ENCODE data around the gene IL10RB.

Gene IL10RB

DNA sequence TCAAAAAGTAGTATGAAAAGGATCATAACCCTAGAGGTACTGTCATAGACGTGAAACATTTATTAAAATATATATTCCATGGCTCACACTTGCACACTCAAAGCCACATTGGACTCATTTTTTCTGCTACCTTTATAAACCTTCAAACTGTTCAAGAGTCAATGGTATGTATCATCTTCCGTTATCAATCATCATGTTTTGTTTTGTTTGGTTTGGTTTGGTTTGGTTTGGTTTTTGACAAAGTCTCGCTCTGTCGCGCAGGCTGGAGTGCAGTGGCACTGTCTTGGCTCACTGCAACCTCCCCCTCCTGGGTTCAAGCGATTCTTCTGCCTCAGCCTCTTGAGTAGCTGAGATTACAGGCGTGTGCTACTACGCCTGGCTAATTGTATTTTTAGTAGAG lies 34.6 kb upstream of the IL10RB start:
- Histone ChIP-seq H3K9me3 (ENCODE audit: insufficient read depth, low read length) (no peaks in the 10 kb centered on the region), H3K79me2 (ENCODE audit: low read length) (peaks cover 64% of the 10 kb centered on the region), H2AFZ (ENCODE audit: low read depth, low read length) (no peak overlapping the region), H3K27me3 (ENCODE audit: low read depth, low read length) (no peaks in the 10 kb centered on the region), H3K4me3 (ENCODE audit: low read length) (peak overlapping the region; percentile 92), H3K36me3 (replicated peaks; ENCODE audit: low read depth, low read length) (peaks cover 10% of the 10 kb centered on the region), H3K9ac (ENCODE audit: low read length) (peak overlapping the region; percentile 87), H4K20me1 (ENCODE audit: insufficient read depth, low read length) (peaks cover 22% of the 10 kb centered on the region), H3K4me2 (ENCODE audit: low read length) (peak overlapping the region; percentile 89), H3K27ac (ENCODE audit: low read length) (no peak overlapping the region), H3K4me1 (ENCODE audit: low read length) (peaks cover 31% of the 10 kb centered on the region)
- TF ChIP-seq EZH2phosphoT487 (IDR thresholded peaks at IDR 0.05; ENCODE audit: low read depth) = no peak
- TF ChIP-seq, protein P1, sequence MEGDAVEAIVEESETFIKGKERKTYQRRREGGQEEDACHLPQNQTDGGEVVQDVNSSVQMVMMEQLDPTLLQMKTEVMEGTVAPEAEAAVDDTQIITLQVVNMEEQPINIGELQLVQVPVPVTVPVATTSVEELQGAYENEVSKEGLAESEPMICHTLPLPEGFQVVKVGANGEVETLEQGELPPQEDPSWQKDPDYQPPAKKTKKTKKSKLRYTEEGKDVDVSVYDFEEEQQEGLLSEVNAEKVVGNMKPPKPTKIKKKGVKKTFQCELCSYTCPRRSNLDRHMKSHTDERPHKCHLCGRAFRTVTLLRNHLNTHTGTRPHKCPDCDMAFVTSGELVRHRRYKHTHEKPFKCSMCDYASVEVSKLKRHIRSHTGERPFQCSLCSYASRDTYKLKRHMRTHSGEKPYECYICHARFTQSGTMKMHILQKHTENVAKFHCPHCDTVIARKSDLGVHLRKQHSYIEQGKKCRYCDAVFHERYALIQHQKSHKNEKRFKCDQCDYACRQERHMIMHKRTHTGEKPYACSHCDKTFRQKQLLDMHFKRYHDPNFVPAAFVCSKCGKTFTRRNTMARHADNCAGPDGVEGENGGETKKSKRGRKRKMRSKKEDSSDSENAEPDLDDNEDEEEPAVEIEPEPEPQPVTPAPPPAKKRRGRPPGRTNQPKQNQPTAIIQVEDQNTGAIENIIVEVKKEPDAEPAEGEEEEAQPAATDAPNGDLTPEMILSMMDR (IDR thresholded peaks at IDR 0.05; ENCODE audit: low read depth, low read length) = no peak

DNA sequence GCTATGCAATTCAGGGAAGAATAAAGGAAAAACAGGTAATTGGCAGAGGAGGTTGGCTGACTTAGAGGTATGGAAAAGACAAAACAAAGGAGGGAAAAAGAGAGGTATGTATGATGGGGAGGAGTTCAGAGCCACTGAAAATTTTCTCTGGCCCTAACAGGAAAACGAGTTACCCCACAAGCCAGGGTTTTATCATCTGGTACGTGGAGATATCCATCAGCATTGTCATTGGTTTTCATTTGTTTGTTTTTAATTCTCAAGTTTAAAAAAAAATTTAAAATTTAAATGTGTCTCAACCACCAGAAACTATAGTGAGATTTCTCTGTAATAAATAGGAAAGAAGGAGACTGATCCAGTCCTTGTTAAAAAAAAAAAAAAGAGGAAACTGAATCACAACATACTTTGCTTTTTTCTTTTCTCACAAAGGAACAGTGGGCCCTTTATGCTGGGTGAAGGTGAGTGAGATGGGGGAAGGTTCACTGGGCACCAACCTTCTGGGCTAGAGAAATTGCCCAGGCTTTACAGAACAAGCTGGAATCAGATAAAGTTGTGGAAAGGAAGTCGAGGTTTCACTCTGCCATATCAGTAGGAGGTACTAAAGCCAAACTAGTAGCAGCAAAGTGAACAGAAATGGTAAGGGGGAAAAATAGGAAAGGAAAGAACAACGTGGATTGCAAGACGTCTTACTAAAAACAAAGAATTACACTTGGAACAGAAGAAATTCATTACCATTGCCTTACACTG lies 33.7 kb upstream of the IL10RB start:
- Histone ChIP-seq H2AFZ (ENCODE audit: low read depth, low read length) (no peak overlapping the region), H3K27me3 (ENCODE audit: low read depth, low read length) (no peaks in the 10 kb centered on the region), H3K27ac (ENCODE audit: low read length) (no peak overlapping the region), H3K9me3 (ENCODE audit: insufficient read depth, low read length) (no peaks in the 10 kb centered on the region), H3K4me1 (ENCODE audit: low read length) (peaks cover 37% of the 10 kb centered on the region), H3K36me3 (replicated peaks; ENCODE audit: low read depth, low read length) (peaks cover 10% of the 10 kb centered on the region), H3K79me2 (ENCODE audit: low read length) (peaks cover 73% of the 10 kb centered on the region), H3K9ac (ENCODE audit: low read length) (no peak overlapping the region), H3K4me3 (ENCODE audit: low read length) (0 out of 2 replicates have a peak overlapping the region, but pooled peaks have one; percentile 92), H4K20me1 (ENCODE audit: insufficient read depth, low read length) (peaks cover 22% of the 10 kb centered on the region), H3K4me2 (ENCODE audit: low read length) (peak overlapping the region; percentile 89)
- TF ChIP-seq, protein P1 (IDR thresholded peaks at IDR 0.05; ENCODE audit: low read depth, low read length) = no peak
- no peak for TF ChIP-seq EZH2phosphoT487 (IDR thresholded peaks at IDR 0.05; ENCODE audit: low read depth)

DNA sequence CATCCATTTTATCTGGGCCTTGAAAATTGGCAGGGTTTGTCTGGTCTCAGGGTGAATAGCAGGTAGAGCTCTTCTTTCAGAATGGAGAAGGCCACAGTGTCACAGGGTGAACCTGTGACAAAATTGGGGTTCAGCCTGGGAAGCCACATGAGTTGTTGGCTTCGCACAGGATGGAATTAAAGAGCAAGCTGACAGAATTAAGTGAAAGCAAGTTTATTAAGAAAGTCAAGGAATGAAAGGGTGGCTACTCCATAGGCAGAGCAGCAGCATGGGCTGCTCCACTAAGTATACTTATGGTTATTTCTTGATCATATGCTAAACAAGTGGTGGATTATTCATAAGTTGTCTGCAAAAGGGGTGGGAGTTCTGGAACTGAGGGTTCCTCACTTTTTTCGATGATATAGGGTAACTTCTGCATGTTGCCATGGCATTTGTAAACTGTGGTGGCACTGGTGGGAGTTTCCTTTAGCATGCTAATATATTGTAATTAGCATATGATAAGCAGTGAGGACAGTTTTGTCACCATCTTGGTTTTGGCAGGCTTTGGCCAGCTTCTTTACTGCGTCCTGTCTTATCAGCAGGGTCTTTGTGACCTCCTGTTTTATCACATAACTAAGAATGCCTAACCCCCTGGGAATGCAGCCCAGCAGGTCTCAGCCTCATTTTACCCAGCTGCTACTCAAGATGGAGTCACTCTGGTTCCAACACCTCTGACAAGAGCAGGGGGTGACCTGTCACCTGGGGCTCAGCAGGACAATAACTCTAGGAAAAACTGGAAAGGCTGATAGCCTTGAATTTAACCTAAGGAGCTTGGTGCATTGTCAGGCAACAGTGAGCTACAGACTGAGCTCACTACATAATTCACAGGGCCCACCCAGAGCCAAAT lies 31.3 kb upstream of the IL10RB start:
- no peaks in the 10 kb centered on the region for H3K9me3 ChIP-seq (ENCODE audit: insufficient read depth, low read length)
- peaks cover 54% of the 10 kb centered on the region for H3K4me1 ChIP-seq (ENCODE audit: low read length)
- no peaks in the 10 kb centered on the region for H3K27me3 ChIP-seq (ENCODE audit: low read depth, low read length)
- TF ChIP-seq, protein P1 (IDR thresholded peaks at IDR 0.05; ENCODE audit: low read depth, low read length) = no peak
- no peak for TF ChIP-seq EZH2phosphoT487 (IDR thresholded peaks at IDR 0.05; ENCODE audit: low read depth)
- H3K4me3 ChIP-seq (ENCODE audit: low read length) = no peak overlapping the region
- no peak overlapping the region for H3K4me2 ChIP-seq (ENCODE audit: low read length)
- H3K36me3 ChIP-seq (replicated peaks; ENCODE audit: low read depth, low read length) = peaks cover 10% of the 10 kb centered on the region
- peaks cover 22% of the 10 kb centered on the region for H4K20me1 ChIP-seq (ENCODE audit: insufficient read depth, low read length)
- no peak overlapping the region for H3K27ac ChIP-seq (ENCODE audit: low read length)
- peaks cover 91% of the 10 kb centered on the region for H3K79me2 ChIP-seq (ENCODE audit: low read length)
- H2AFZ ChIP-seq (ENCODE audit: low read depth, low read length) = no peak overlapping the region
- H3K9ac ChIP-seq (ENCODE audit: low read length) = no peak overlapping the region

Data from OCI-LY3 (cell line).